GM12872 (cell line): ENCODE data around the gene SHB.

Experiments used
- TF ChIP-seq, protein P1 (sequence below): IDR thresholded peaks from 3 replicates; pipeline ENCODE4 v1.5.1; 2011; ENCODE audit warnings: low read depth, mild to moderate bottlenecking, low read length, moderate library complexity; ENCODE audit not compliant: insufficient read depth

SHB gene

DNA sequence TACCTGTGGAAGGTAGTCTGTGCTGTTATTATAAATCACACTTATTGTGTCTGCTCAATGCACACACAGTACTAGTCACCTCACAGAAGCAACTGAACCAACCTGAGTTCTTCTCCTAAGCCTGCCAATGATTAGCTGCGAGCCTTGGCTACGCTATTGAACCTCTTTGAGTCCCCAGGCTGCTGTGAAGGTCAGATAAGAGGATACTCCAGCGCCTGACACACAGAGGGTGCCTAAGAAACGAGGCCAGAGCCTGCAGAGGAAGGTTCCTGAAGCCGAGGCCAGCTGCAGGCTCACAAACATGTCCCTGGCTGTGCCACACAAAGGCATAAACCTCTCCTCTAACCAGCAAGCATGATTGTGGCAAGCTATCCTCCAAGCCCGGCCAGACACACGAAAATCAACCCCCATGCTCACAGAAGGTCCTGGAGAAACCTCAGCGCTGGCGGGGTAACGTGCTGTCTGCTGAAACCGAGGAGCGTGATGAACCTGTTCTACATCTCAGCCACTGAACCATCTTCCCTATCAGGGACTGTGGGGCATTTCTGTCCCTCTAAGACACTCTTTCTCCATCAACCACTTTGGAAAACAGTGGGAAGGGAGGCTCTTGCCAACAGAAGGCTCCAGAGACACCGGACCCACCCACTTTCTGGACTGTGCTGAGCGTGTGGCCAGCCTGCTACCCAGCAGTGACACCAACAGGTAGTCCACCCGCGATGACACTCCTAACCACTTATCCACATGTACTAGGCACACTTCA is 111.9 kb downstream of the SHB start:
- TF ChIP-seq, protein P1, sequence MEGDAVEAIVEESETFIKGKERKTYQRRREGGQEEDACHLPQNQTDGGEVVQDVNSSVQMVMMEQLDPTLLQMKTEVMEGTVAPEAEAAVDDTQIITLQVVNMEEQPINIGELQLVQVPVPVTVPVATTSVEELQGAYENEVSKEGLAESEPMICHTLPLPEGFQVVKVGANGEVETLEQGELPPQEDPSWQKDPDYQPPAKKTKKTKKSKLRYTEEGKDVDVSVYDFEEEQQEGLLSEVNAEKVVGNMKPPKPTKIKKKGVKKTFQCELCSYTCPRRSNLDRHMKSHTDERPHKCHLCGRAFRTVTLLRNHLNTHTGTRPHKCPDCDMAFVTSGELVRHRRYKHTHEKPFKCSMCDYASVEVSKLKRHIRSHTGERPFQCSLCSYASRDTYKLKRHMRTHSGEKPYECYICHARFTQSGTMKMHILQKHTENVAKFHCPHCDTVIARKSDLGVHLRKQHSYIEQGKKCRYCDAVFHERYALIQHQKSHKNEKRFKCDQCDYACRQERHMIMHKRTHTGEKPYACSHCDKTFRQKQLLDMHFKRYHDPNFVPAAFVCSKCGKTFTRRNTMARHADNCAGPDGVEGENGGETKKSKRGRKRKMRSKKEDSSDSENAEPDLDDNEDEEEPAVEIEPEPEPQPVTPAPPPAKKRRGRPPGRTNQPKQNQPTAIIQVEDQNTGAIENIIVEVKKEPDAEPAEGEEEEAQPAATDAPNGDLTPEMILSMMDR = no peak

DNA sequence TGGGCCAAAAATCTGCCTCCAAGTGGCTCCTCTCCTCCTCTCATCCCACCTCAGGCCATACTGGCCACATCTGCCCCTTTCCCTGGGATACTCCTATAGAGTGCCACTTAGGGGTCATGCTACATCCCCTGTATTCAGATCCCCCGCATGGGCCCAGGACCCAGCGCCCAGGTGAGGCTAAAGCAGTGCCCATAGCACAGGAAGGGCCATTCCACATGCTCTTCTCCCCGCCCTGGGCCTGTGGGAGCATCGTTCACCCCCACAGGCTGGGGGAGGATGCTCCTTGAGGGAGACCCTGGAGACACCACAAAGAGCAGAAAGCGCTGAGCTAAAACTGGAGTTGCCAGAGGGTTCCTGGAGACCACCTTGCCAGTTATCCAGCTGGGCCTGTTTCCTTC is 112.6 kb downstream of the SHB start:
- TF ChIP-seq, protein P1 = no peak

DNA sequence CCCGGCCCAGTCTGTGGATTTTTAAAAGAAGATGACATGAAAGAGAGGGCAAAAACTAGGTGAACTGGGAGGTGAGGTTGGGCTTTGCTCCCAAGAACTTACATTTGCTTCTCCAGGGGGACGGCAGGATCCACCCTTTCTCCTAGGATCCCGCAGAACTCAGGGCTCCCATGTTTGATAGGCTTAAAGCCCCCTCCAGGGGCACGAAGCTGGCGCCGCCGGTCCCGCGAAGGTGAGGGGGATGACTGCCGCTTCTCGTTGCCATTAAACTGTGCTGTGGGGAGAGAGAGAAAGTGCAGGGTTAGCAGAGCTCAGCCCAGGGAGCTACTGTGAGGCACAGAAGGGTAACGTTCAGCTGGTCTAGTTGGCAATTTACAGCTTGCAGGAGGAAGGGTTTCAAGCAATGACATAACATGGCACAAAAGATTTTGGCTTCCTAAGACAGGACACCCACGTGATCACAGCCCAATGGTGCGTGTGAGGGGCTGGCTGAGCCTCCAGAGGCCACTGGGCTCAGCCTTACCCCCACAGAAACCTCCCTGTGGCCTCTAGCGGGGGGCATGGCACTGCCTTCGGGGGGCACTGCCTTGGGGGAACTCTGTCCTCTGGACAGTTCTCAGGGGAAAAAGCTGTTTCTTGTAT is 113.1 kb downstream of the SHB start:
- TF ChIP-seq, protein P1 = no peak

DNA sequence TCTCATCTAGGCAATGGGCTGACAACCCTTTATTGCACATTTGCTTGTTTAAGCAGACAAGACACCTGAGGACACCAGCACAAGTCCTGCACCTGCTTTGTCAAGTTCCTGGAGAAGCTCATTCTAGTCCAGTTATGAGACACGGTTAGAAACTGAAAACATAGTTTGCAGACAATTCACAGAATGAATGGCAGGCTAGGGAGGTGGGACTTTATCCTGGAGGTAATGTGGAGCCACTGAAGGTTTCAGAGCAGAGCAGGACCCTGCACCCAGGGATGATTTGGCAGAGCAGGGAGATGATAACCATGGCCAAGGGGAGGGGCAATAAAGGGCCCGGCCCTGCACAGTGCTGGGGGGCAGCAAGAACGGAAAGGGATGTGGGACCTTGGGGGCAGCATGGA is 114.4 kb downstream of the SHB start:
- TF ChIP-seq, protein P1 = no peak

DNA sequence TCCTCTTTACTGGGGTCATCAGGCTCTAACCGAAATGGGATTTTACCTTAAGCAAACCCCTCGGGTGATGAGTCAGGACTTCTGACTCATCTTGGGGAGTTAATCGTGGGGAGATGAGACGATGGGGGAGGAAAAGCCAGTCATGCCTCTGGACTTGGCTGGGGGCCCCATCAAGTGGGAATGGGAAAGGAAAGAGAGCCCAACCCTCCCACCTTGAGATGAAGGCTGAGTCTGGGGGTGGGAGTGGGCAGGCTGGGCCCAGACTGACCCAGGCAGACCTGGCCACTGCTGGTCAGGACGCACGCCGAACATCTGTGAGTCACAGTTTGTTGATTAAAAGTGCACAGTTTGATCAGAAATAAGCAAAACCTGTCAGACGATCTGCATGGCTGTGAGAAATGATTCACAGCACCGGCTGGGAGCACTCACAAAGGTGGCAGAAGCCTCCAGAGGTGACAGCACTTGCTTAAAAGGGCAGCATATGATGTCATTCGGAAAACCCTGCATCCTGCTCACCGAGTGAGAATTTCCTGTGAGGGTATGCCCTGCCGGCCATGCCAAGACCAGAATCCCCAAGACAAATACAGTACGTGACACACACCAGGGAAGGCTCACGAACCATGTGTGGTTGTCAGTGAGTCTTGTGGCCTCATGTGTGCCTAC is 115.1 kb downstream of the SHB start:
- TF ChIP-seq, protein P1 = no peak

DNA sequence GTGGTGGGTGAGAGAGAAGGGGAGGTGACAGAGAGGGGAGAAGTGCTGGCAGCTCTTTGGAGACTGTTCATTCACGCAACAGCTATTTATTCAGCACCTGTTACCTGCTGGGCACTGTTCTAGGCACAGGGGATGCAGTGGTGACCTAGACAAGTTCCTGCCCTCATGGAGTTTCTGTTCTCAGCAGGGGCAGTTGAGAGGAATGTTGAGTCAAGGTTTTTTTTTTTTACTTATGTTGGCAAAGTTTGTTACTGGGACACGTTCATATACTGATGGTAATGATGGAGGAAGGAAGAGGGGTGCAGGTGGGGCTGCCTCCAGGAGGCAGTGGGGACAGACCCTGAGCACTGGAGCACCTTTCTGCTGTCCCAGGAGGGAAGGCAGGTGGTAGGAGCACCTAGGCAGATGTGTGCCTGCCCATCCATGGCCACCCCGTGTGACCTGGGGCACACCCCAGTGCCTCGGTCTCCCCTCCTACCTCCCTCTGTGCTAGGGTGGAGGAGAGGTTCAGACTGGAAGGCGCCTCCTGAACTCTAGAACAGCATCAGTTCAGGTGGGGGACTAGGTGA is 115.7 kb downstream of the SHB start:
- TF ChIP-seq, protein P1 = no peak

DNA sequence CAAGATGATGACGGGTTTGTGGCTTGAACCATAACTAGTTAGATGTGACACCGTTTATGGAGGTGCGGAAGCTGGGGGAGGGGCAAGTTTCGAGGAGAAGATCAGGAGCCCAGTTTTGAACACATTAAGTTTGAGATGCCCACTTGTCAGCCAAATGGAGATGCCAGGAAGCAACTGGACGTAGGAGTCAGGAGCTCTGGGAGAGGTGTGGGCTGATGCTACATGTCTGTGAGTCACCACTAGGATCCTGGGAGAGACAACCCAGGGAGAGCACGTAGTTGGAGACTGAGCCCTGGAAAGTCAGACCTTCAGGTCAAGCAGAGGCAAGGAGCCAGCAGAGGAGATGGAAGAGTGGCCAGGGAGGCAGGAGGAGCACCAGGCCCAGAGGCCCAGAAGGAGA is 116.3 kb downstream of the SHB start:
- TF ChIP-seq, protein P1 = no peak
